CD14-positive monocyte (primary cell): ENCODE measurements around the gene GLCCI1. TPM values are rescaled to one million over a fixed set of nuclear protein-coding genes. Genes with fewer than 3 reads are reported as not detected.

Experiments
- DNase-seq, 3 donors: peaks; one replicate each; pipeline ENCODE4 v3.0.0-alpha.2; 2011 to 2022
- H2AFZ ChIP-seq: 2 replicates; pipeline ENCODE4 v1.6.0; 2012; ENCODE audit warnings: mild to moderate bottlenecking, low read depth, low read length, inconsistent platforms; ENCODE audit not compliant: insufficient read depth, poor library complexity, severe bottlenecking
- H3K27ac ChIP-seq, 2 donors: 1 replicate in 1 of 2; 2 replicates in 1 of 2; pipeline ENCODE4 v1.5.1; 2012 to 2013; ENCODE audit warnings: low read length in 2 of 2, control low read depth in 1 of 2, inconsistent platforms in 1 of 2, low read depth in 1 of 2, mild to moderate bottlenecking in 1 of 2
- H3K27me3 ChIP-seq, 2 donors: one replicate each; pipeline versions ENCODE4 v1.6.0 to v1.6.1; 2011 to 2013; ENCODE audit warnings: low read length in 2 of 2; ENCODE audit not compliant: control insufficient read depth in 2 of 2, insufficient read depth in 2 of 2
- H3K36me3 ChIP-seq, 2 donors: replicated peaks in 1 of 2; 1 replicate in 1 of 2; 2 replicates in 1 of 2; pipeline versions ENCODE4 v1.5.1 to v1.6.1; 2012 to 2013; ENCODE audit warnings: low read length in 2 of 2, control low read depth in 1 of 2, inconsistent platforms in 1 of 2, mild to moderate bottlenecking in 1 of 2; ENCODE audit not compliant: insufficient read depth in 2 of 2, control insufficient read depth in 1 of 2
- H3K4me1 ChIP-seq, 2 donors: 1 replicate in 1 of 2; 2 replicates in 1 of 2; pipeline versions ENCODE4 v1.5.1 to v1.6.1; 2012 to 2013; ENCODE audit warnings: low read length in 2 of 2, control low read depth in 1 of 2, inconsistent platforms in 1 of 2, mild to moderate bottlenecking in 1 of 2, moderate library complexity in 1 of 2; ENCODE audit not compliant: insufficient read depth in 2 of 2, control insufficient read depth in 1 of 2
- H3K4me2 ChIP-seq: replicated peaks from 2 replicates; pipeline ENCODE3; 2012; ENCODE audit warnings: low read length, moderate library complexity, mild to moderate bottlenecking; ENCODE audit not compliant: poor library complexity, severe bottlenecking; ENCODE audit errors: extremely low read depth
- H3K4me3 ChIP-seq, 3 experiments: fragments of 200-600 bp in 1 of 3; sonication (generic) in 1 of 3; replicated peaks in 1 of 3; 1 replicate in 2 of 3; 2 replicates in 1 of 3; pipeline ENCODE4 v1.5.1; 2011 to 2013; ENCODE audit warnings: low read length in 3 of 3, mild to moderate bottlenecking in 3 of 3, control low read depth in 2 of 3, low read depth in 2 of 3, inconsistent platforms in 1 of 3, moderate library complexity in 1 of 3
- H3K79me2 ChIP-seq: 2 replicates; pipeline ENCODE4 v1.6.0; 2012; ENCODE audit warnings: mild to moderate bottlenecking, control low read depth, inconsistent platforms, low read length, moderate library complexity; ENCODE audit not compliant: insufficient read depth
- H3K9ac ChIP-seq: 2 replicates; pipeline ENCODE4 v1.6.0; 2017; ENCODE audit warnings: low read length, mild to moderate bottlenecking; ENCODE audit not compliant: insufficient read depth, poor library complexity, severe bottlenecking
- H3K9me3 ChIP-seq, 2 donors: replicated peaks in 1 of 2; 1 replicate in 1 of 2; 2 replicates in 1 of 2; pipeline versions ENCODE4 v1.5.1 to v1.6.1; 2012 to 2013; ENCODE audit warnings: low read length in 2 of 2, control low read depth in 1 of 2; ENCODE audit not compliant: control insufficient read depth in 1 of 2, insufficient read depth in 1 of 2
- H4K20me1 ChIP-seq: 2 replicates; pipeline ENCODE4 v1.6.0; 2012; ENCODE audit warnings: mild to moderate bottlenecking, low read length, control low read depth, moderate library complexity; ENCODE audit not compliant: insufficient read depth
- H3K27ac Mint-ChIP-seq, 7 donors: one replicate each; pipeline ENCODE4 v1.8.0; 2020; ENCODE audit warnings: mild to moderate bottlenecking in 7 of 7, mixed read lengths in 7 of 7, moderate library complexity in 6 of 7, inconsistent platforms in 2 of 7
- H3K27me3 Mint-ChIP-seq, 3 donors: one replicate each; pipeline ENCODE4 v1.8.0; 2021 to 2022; ENCODE audit warnings: low read depth in 3 of 3, mild to moderate bottlenecking in 3 of 3, mixed read lengths in 3 of 3, moderate library complexity in 3 of 3, inconsistent platforms in 1 of 3
- H3K36me3 Mint-ChIP-seq, 2 donors: one replicate each; pipeline ENCODE4 v1.8.0; 2020; ENCODE audit warnings: mixed read lengths in 2 of 2, inconsistent platforms in 1 of 2, mild to moderate bottlenecking in 1 of 2
- H3K4me1 Mint-ChIP-seq: one replicate; pipeline ENCODE4 v1.8.0; 2020; ENCODE audit warnings: mild to moderate bottlenecking, mixed read lengths
- H3K4me3 Mint-ChIP-seq, 2 donors: one replicate each; pipeline ENCODE4 v1.8.0; 2020; ENCODE audit warnings: mild to moderate bottlenecking in 2 of 2, mixed read lengths in 2 of 2, moderate library complexity in 1 of 2
- H3K9me3 Mint-ChIP-seq, 7 donors: one replicate each; pipeline ENCODE4 v1.8.0; 2020 to 2022; ENCODE audit warnings: mixed read lengths in 7 of 7, mild to moderate bottlenecking in 6 of 7, moderate library complexity in 6 of 7, inconsistent platforms in 2 of 7
- CTCF ChIP-seq: fragments of 200-600 bp; IDR thresholded peaks from one replicate; pipeline ENCODE4 v1.8.0; 2022; ENCODE audit warnings: antibody characterized with exemption, mild to moderate bottlenecking
- WGBS: methylation state at CpG from one replicate; pipeline ENCODE4 v1.1.5; 2013; ENCODE audit warnings: missing lambda C conversion rate; ENCODE audit not compliant: insufficient coverage; 5-methylcytosine and 5-hydroxymethylcytosine counted together
- intact Hi-C, 2 donors: fragments of 100-400 bp; cut with micrococcal nuclease; formaldehyde crosslinking; loops; one replicate each; pipeline versions ENCODE4 v1.15.0 to v1.15.1; 2023
- polyA plus RNA-seq, 3 donors: library from polyadenylated mRNA; depleted of rRNA in 1 of 3; unstranded in 2 of 3; stranded (reverse) in 1 of 3; fragments of 300-500 nt in 2 of 3; fragments of >200 nt in 1 of 3; fragmentation: Illumina TruSeq in 2 of 3; gene quantifications; 1 replicate in 2 of 3; 2 replicates in 1 of 3; pipeline ENCODE4 v1.2.3, GENCODE V29; 2012 to 2021

The GLCCI1 gene
- polyA plus RNA-seq, 3 donors = 0.89 to 2.1 (median 1.1) TPM

GRCh38 chr7:7978860-7979259 lies 10.3 kb downstream of the GLCCI1 start:
- intact Hi-C loops = no loop called here
- no peak overlapping the region for H3K4me3 ChIP-seq
- peaks cover 4 to 5% of the 10 kb centered on the region in 2 donors for H3K4me1 ChIP-seq
- Mint-ChIP-seq H3K27me3 (no peaks in the 10 kb centered on the region), H3K36me3 (no peaks in the 10 kb centered on the region), H3K4me3 (no peak overlapping the region), H3K4me1 (peaks cover 21% of the 10 kb centered on the region), H3K9me3 (peaks cover 0 to 1% (median 0%) of the 10 kb centered on the region in 7 donors), H3K27ac (no peak overlapping the region)
- no peaks in the 10 kb centered on the region for H3K9me3 ChIP-seq
- H4K20me1 ChIP-seq = no peaks in the 10 kb centered on the region
- no peak overlapping the region for H3K4me2 ChIP-seq
- WGBS = 50% methylated on average over 1 of the region's 2 CpGs
- no peaks in the 10 kb centered on the region for H3K79me2 ChIP-seq
- no peak overlapping the region for H3K27ac ChIP-seq
- H3K27me3 ChIP-seq = no peaks in the 10 kb centered on the region
- no peak overlapping the region for H3K9ac ChIP-seq
- H2AFZ ChIP-seq = no peak overlapping the region
- TF ChIP-seq CTCF = no peak
- DNase-seq = no peak
- H3K36me3 ChIP-seq = no peaks in the 10 kb centered on the region

GRCh38 chr7:7979558-7979957 lies 11.0 kb downstream of the GLCCI1 start:
- no peaks in the 10 kb centered on the region for H3K27me3 ChIP-seq
- H3K36me3 ChIP-seq = no peaks in the 10 kb centered on the region
- WGBS = no CpG with 5 or more reads among the region's 1 CpG
- H4K20me1 ChIP-seq = no peaks in the 10 kb centered on the region
- no peaks in the 10 kb centered on the region for H3K36me3 Mint-ChIP-seq
- no peak overlapping the region for H3K4me2 ChIP-seq
- no peak overlapping the region for H3K4me3 Mint-ChIP-seq
- intact Hi-C loops = no loop called here
- no peak overlapping the region for H3K9ac ChIP-seq
- H2AFZ ChIP-seq = no peak overlapping the region
- peaks cover 21% of the 10 kb centered on the region for H3K4me1 Mint-ChIP-seq
- no peak for TF ChIP-seq CTCF
- H3K27ac Mint-ChIP-seq = peak overlapping the region in 1 of 7 donors; percentile 37
- no peaks in the 10 kb centered on the region for H3K9me3 ChIP-seq
- H3K79me2 ChIP-seq = no peaks in the 10 kb centered on the region
- H3K4me3 ChIP-seq = no peak overlapping the region
- no peak overlapping the region for H3K27ac ChIP-seq
- peaks cover 4 to 5% of the 10 kb centered on the region in 2 donors for H3K4me1 ChIP-seq
- peak in 1 of 3 donors; percentile 4 for DNase-seq
- H3K27me3 Mint-ChIP-seq = no peaks in the 10 kb centered on the region
- H3K9me3 Mint-ChIP-seq = peaks cover 0 to 1% (median 0%) of the 10 kb centered on the region in 7 donors
